Measurements from ENCODE around the gene ANAPC1. TPM values are rescaled to one million over a fixed set of nuclear protein-coding genes. Genes with fewer than 3 reads are reported as not detected.
"Not testable (repeated sequence)": the region's sequence is repeated elsewhere in the genome, so short reads cannot be mapped to it uniquely, and the experiment has no call there.

ANAPC1 gene
- total and polyA plus RNA-seq, 8 donors = 4.9 to 200 (median 64.7) TPM

DNA sequence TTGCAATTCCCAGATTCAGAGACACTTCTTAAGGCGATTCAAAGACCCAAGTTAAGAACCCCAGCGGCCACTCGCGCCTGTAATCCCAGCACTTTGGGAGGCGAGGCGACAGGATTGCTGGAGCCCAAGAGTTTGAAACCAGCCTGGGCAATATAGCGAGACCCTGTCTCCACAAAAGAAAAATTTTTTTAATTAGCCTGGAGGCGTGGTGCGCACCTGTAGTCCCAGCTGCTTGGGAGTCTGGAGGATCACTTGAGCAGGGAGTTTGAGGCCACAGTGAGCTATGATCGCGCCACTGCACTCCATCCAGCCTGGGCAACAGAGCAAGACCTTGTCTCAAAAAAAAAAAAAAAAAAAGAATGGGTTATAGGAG is 585 bp upstream of the ANAPC1 start:
- DNase-seq = no peak

DNA sequence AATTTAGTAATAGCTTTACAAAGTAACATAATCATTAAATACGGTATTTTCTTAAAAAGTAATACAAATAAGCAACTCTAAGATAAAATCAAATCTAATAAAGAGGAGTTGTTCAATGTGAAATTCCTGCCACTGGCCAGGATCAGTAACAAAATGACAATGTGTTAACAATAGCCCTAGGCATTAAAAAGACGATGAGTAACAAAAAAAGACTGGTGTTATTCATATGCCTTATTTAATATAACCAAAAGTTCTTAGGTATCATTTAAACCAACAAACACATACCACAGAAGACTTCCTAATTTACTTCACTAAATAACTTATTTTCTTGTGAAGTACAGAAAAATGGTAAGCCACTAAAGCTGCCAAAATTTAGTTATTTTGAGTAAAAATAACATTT is 11.2 kb downstream of the ANAPC1 start:
- intact Hi-C loops (cut with DNase I; ENCODE audit: low total_unique reads); H3K4me3 ChIP-seq; DNase-seq; H3K4me1 ChIP-seq; H3K9me3 ChIP-seq; H3K27ac ChIP-seq; H3K27me3 ChIP-seq: not testable (repeated sequence)
- H3K36me3 ChIP-seq = peaks cover 8 to 60% (median 45%) of the 10 kb centered on the region in 4 donors
- WGBS, 5 donors = 90 to 100% (median 94%) methylated on average over 2 of the region's 2 CpGs

More for the DNA sequence above, 585 bp upstream of the ANAPC1 start:
- Histone ChIP-seq H3K4me3 (peak overlapping the region; percentile 95 to 99 (median 96)), H3K36me3 (peaks cover 7 to 11% (median 10%) of the 10 kb centered on the region in 4 donors), H3K4me1 (peaks cover 0 to 32% (median 22%) of the 10 kb centered on the region in 4 donors), H3K27ac (peak overlapping the region; percentile 86 to 93 (median 90)), H3K9me3 (no peaks in the 10 kb centered on the region), H3K27me3 (no peaks in the 10 kb centered on the region)
- WGBS, 5 donors = 4 to 15% (median 13%) methylated on average over 11 of the region's 11 CpGs
- TF ChIP-seq POLR2A (IDR thresholded peaks at IDR 0.05) = no peak
- TF ChIP-seq POLR2AphosphoS5 (IDR thresholded peaks at IDR 0.05) = no peak
- no peak for TF ChIP-seq EP300 (IDR thresholded peaks at IDR 0.05)
- TF ChIP-seq, protein P1, sequence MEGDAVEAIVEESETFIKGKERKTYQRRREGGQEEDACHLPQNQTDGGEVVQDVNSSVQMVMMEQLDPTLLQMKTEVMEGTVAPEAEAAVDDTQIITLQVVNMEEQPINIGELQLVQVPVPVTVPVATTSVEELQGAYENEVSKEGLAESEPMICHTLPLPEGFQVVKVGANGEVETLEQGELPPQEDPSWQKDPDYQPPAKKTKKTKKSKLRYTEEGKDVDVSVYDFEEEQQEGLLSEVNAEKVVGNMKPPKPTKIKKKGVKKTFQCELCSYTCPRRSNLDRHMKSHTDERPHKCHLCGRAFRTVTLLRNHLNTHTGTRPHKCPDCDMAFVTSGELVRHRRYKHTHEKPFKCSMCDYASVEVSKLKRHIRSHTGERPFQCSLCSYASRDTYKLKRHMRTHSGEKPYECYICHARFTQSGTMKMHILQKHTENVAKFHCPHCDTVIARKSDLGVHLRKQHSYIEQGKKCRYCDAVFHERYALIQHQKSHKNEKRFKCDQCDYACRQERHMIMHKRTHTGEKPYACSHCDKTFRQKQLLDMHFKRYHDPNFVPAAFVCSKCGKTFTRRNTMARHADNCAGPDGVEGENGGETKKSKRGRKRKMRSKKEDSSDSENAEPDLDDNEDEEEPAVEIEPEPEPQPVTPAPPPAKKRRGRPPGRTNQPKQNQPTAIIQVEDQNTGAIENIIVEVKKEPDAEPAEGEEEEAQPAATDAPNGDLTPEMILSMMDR (IDR thresholded peaks at IDR 0.05) = no peak
- intact Hi-C loops (cut with DNase I; ENCODE audit: low total_unique reads) = no loop called here

DNA sequence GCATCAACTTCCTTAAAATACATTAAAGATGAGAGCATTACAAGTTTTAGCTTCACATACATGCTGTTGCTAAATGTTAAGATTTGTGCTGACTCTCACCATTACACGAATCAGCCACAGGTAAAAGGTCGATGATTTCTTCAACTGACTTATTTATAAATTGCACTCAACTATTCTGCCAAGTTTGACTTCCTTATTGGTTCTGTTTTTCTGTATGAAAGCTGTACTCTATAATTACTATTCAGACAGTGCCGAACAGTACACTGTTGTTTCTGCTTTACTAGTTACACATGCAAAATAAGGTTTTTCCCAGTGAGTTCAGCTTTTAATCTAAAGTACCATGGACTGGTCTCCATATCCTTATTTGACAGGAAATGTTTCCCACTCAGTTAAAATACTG is 18.9 kb downstream of the ANAPC1 start:
- H3K27me3 ChIP-seq; intact Hi-C loops (cut with DNase I; ENCODE audit: low total_unique reads); DNase-seq; H3K4me3 ChIP-seq; H3K9me3 ChIP-seq; H3K4me1 ChIP-seq; H3K27ac ChIP-seq: not testable (repeated sequence)
- 20 to 70% (median 36%) methylated on average over 1 to 2 of the region's 3 CpGs for WGBS, 5 donors
- peaks cover 0 to 57% (median 41%) of the 10 kb centered on the region in 4 donors for H3K36me3 ChIP-seq

DNA sequence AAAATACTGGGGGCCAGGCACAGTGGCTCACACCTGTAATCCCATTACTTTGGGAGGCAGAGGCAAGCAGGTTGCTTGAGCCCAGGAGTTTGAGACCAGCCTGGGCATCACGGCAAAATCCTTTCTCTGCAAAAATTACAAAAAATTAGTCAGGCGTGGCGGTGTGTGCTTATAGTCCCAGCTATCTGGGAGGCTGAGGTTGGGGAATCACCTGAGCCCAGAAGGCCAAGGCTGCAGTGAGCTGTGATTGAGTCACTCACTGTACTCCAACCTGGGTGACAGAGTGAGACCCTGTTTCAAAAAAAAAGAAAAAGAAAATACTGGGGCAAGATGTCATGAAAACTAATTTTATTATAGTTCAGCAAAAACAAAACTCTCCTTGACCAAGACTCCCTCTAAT is 24.0 kb downstream of the ANAPC1 start:
- intact Hi-C loops (cut with DNase I; ENCODE audit: low total_unique reads) = not testable (repeated sequence)
- 32 to 63% (median 58%) methylated on average over 3 of the region's 3 CpGs for WGBS, 5 donors

DNA sequence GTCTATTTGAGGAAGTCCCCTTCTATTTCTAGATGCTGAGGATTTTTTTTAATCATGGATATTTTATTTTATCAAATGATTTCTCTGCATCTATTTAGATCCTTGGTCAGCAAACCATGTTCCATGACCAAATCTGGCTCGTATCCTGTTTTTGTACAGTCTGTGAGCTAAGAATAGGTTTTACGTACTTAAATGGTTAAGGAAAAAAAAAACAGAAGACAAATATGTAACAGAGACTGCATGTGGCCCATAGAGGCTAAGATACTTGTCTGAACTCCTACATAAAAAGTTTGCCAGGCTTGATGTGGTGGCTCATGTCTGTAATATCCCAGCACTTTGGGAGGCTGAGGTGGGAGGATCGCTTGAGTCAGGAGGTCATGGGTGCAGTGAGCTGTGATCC is 31.4 kb downstream of the ANAPC1 start:
- intact Hi-C loops (cut with DNase I; ENCODE audit: low total_unique reads); H3K4me1 ChIP-seq; DNase-seq; H3K4me3 ChIP-seq; H3K27me3 ChIP-seq; H3K27ac ChIP-seq; H3K9me3 ChIP-seq: not testable (repeated sequence)
- peaks cover 5 to 51% (median 34%) of the 10 kb centered on the region in 4 donors for H3K36me3 ChIP-seq
- 87 to 92% (median 89%) methylated on average over 3 of the region's 3 CpGs for WGBS, 5 donors

More for the DNA sequence above, 24.0 kb downstream of the ANAPC1 start:
- not testable (repeated sequence) for DNase-seq, H3K4me3 ChIP-seq, H3K27ac ChIP-seq, H3K27me3 ChIP-seq, H3K4me1 ChIP-seq, H3K9me3 ChIP-seq
- peaks cover 5 to 45% (median 41%) of the 10 kb centered on the region in 4 donors for H3K36me3 ChIP-seq

DNA sequence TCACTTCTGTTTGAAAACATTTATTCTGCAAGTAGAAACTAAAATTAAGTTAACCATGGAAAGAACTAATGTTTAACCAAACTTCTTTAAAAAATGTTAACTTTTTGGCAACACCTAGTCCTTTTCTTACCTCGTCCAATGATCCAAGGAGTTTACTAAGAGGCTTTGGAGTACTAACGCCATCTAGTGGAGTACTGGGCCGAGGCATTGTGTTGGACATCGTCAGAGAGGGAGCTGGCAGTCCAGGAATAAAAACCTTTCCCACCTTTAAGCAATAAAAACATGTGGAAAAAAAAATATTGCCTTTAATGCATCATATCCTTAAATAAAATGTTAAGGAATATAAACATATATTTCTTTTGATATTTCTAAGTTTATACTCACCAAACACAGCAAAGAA is 33.3 kb downstream of the ANAPC1 start:
- TF ChIP-seq, protein P1 (IDR thresholded peaks at IDR 0.05) = peak in 4 of 7 experiments; percentile 5 to 33 (median 11)
- intact Hi-C loops (cut with DNase I; ENCODE audit: low total_unique reads) = not testable (repeated sequence)
- 6 to 22% (median 10%) methylated on average over 4 of the region's 4 CpGs for whole genome bisulfite sequencing, 5 donors

DNA sequence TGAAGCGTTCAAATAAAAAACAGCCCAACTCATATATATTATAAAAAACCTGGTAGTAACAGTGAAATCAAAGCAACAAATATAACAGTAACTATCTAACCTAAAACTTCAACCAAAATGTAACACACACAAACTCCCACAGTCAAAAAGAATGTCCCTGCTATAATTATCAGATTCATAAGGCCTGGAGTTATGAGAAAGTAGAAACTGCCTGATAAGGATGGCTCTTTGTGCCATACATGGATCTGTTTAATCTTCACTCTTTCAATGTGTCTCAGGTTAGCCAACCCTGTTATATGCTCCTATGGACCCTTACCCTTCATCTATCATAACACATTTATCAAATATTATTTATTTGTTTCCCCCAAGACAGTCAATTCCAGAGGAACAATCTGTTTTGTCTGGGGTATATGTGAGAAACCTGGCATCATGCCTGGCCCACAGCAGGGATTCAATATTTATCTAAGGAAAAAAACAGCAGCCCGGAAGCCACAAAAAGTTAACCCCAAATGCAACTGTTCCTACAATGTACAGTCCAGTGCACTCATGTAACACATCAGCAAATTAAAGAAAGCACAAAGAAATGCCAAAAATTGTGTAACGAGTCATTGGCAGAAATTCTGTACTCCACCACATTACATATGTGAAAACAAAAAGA is 44.2 kb downstream of the ANAPC1 start:
- DNase-seq = peak; percentile 21 to 38
- H3K4me1 ChIP-seq; H3K9me3 ChIP-seq; H3K27me3 ChIP-seq; intact Hi-C loops (cut with DNase I; ENCODE audit: low total_unique reads); H3K4me3 ChIP-seq: not testable (repeated sequence)
- WGBS, 5 donors = 24 to 48% (median 29%) methylated on average over 2 to 3 of the region's 3 CpGs
- Histone ChIP-seq H3K36me3 (peaks cover 0 to 21% (median 13%) of the 10 kb centered on the region in 4 donors), H3K27ac (peak overlapping the region in 1 of 5 donors; percentile 8)

More for the DNA sequence above, 33.3 kb downstream of the ANAPC1 start:
- peak; percentile 1 to 34 for DNase-seq
- peaks cover 0 to 36% (median 27%) of the 10 kb centered on the region in 4 donors for H3K36me3 ChIP-seq
- H3K4me1 ChIP-seq, H3K9me3 ChIP-seq, H3K27me3 ChIP-seq, H3K27ac ChIP-seq, H3K4me3 ChIP-seq: not testable (repeated sequence)

DNA sequence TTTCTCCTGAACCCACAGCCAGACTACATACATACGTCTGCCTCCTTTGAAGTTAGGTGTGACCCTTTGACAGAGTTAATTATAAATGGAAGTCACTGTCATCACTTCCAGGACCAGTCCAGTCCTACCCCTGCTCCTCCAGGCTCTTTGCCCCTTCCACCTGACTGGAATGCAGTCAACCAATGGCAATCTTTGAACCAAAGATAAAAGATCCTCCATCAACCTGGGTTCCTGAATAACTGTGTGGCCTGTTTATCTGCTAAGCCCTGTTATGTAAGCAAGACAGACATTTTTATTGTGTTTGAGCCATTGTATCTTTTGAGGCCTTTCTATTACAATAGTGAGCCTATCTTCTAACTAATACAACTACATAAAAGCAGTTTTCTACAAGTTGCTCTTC is 45.0 kb downstream of the ANAPC1 start:
- DNase-seq; H3K9me3 ChIP-seq; H3K27me3 ChIP-seq; H3K4me3 ChIP-seq; intact Hi-C loops (cut with DNase I; ENCODE audit: low total_unique reads); H3K4me1 ChIP-seq: not testable (repeated sequence)
- WGBS, 5 donors = 44 to 85% (median 49%) methylated on average over 1 of the region's 1 CpG
- Histone ChIP-seq H3K27ac (peak overlapping the region in 1 of 5 donors; percentile 8), H3K36me3 (peaks cover 0 to 25% (median 16%) of the 10 kb centered on the region in 4 donors)

DNA sequence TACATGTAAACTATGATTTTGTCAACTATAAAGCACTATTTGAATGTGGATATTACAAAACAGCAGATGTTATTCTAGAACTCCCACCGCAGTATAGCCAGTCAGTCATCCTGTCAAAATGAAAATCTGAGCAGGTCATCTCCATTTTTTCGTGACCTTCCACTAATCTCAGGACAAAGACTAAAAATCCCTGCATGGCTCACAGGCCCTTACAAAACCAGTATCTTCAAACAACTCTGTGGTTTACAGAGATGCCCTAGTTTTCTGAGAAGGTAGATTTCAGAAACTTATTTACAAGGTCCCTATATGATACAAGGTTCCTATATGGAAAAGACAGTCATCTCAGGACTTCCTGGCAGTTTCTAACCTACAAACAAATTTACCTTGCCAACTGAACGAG is 49.8 kb downstream of the ANAPC1 start:
- WGBS, 5 donors = 86 to 96% (median 89%) methylated on average over 3 of the region's 3 CpGs
- H3K27me3 ChIP-seq; intact Hi-C loops (cut with DNase I; ENCODE audit: low total_unique reads); H3K4me3 ChIP-seq; H3K4me1 ChIP-seq; H3K27ac ChIP-seq; DNase-seq; H3K9me3 ChIP-seq: not testable (repeated sequence)
- peaks cover 0 to 47% (median 38%) of the 10 kb centered on the region in 4 donors for H3K36me3 ChIP-seq

DNA sequence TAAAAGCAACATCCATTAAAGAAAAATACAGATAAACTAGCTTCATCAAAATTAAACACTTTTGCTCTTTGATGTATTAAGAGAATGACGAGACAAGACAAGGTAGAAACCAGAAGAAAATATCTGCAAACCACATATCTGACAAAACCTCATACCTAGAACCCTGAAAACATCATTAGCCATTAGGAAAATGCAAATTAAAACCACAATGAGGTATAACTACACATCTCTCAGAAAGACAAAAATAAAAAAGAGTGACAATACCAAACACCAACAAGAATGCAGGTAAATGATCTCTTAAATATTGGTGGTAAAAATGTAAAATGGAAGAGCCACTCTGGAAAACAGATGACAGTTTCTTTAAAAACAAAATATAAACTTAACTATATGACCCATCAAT is 53.5 kb downstream of the ANAPC1 start:
- H3K4me3 ChIP-seq; H3K27me3 ChIP-seq; H3K9me3 ChIP-seq; DNase-seq; intact Hi-C loops (cut with DNase I; ENCODE audit: low total_unique reads); H3K27ac ChIP-seq; H3K4me1 ChIP-seq: not testable (repeated sequence)
- 81 to 100% (median 88%) methylated on average over 1 of the region's 1 CpG for WGBS, 5 donors
- H3K36me3 ChIP-seq = peaks cover 0 to 55% (median 48%) of the 10 kb centered on the region in 4 donors

Data from stomach (tissue), 9 donors.